SK-N-SH (cell line): Measurements from ENCODE around the gene MBTPS1.

ENCODE experiments used
- CHD2 ChIP-seq: fragments of 150-350 bp; IDR thresholded peaks from 2 replicates; pipeline ENCODE4 v1.6.1; 2018; ENCODE audit warnings: low read length; ENCODE audit not compliant: partially characterized antibody
- CTCF ChIP-seq: fragments of 200-600 bp; sonication (generic); IDR thresholded peaks from 2 replicates; pipeline ENCODE4 v1.6.1; 2017; ENCODE audit warnings: antibody characterized with exemption, mild to moderate bottlenecking, moderate library complexity
- ELF1 ChIP-seq: IDR thresholded peaks from 2 replicates; pipeline ENCODE4 v1.4.0; 2012
- EZH2phosphoT487 ChIP-seq: fragments of 200-600 bp; sonication (generic); IDR thresholded peaks from 2 replicates; pipeline ENCODE4 v1.6.1; 2017; ENCODE audit warnings: low read depth, mixed run types, mild to moderate bottlenecking, antibody characterized with exemption, moderate library complexity, borderline replicate concordance
- GABPA ChIP-seq: IDR thresholded peaks from 2 replicates; pipeline ENCODE4 v1.4.0; 2012; ENCODE audit warnings: low read depth, mild to moderate bottlenecking
- IRF3 ChIP-seq: fragments of 150-350 bp; IDR thresholded peaks from 2 replicates; pipeline ENCODE4 v1.6.1; 2016; ENCODE audit warnings: mild to moderate bottlenecking, low read depth, low read length
- NRF1 ChIP-seq: IDR thresholded peaks from 2 replicates; pipeline ENCODE4 v1.6.1; 2012; ENCODE audit warnings: low read depth, mild to moderate bottlenecking, low read length
- RAD21 ChIP-seq: IDR thresholded peaks from 2 replicates; pipeline ENCODE4 v1.6.1; 2012; ENCODE audit warnings: mild to moderate bottlenecking, low read length
- SIN3A ChIP-seq: IDR thresholded peaks from 2 replicates; pipeline ENCODE4 v1.6.1; 2012; ENCODE audit warnings: low read depth, mild to moderate bottlenecking, low read length, moderate library complexity, borderline replicate concordance
- TCF12 ChIP-seq: IDR thresholded peaks from 2 replicates; pipeline ENCODE4 v1.4.0; 2012
- USF1 ChIP-seq: IDR thresholded peaks from 2 replicates; pipeline ENCODE4 v1.4.0; 2012; ENCODE audit warnings: low read depth, borderline replicate concordance
- USF2 ChIP-seq: fragments of 150-350 bp; IDR thresholded peaks from 2 replicates; pipeline ENCODE4 v1.6.1; 2017; ENCODE audit warnings: antibody characterized with exemption, low read length, low read depth, borderline replicate concordance
- YY1 ChIP-seq: IDR thresholded peaks from 2 replicates; pipeline ENCODE4 v1.4.0; 2012; ENCODE audit warnings: low read depth, mild to moderate bottlenecking
- ZBTB33 ChIP-seq: IDR thresholded peaks from 2 replicates; pipeline ENCODE4 v1.4.0; 2012; ENCODE audit warnings: low read depth, borderline replicate concordance

- peak; percentile 82 for TF ChIP-seq CTCF
- TF ChIP-seq ZBTB33 = no peak
- TF ChIP-seq NRF1 = no peak
- no peak for TF ChIP-seq USF2
- peak; percentile 72 for TF ChIP-seq RAD21
- no peak for TF ChIP-seq YY1
- TF ChIP-seq IRF3 = no peak
- no peak for TF ChIP-seq TCF12
- TF ChIP-seq GABPA = no peak
- TF ChIP-seq USF1 = no peak
- no peak for TF ChIP-seq SIN3A
- TF ChIP-seq ELF1 = no peak
- no peak for TF ChIP-seq EZH2phosphoT487
- no peak for TF ChIP-seq CHD2
Measured at GRCh38 chr16:84084570-84085270, 32.0 kb downstream of the MBTPS1 start.
